CD8-positive, alpha-beta memory T cell (primary cell): ENCODE data around the gene ATP5F1D. TPM values are rescaled to one million over a fixed set of nuclear protein-coding genes. Genes with fewer than 3 reads are reported as not detected.

ENCODE experiments used
- CTCF ChIA-PET: fragments of 350-600 bp; sonication (Branson Sonifier 250); formaldehyde crosslinking; loops from one replicate; lab custom pipeline; 2021; ENCODE audit warnings: antibody characterized with exemption; lab: Charles Lee
- POLR2A ChIA-PET: fragments of 350-600 bp; sonication (Branson Sonifier 250); formaldehyde crosslinking; loops from one replicate; lab custom pipeline; 2021; ENCODE audit warnings: antibody characterized with exemption; lab: Charles Lee
- DNase-seq, 5 donors: peaks; one replicate each; pipeline versions ENCODE4 v3.0.0 to v3.0.0-alpha.2; 2020 to 2022; ENCODE audit warnings: mixed read lengths in 1 of 5
- H3K27ac ChIP-seq: one replicate; pipeline ENCODE4 v1.7.0; 2013; ENCODE audit warnings: low read depth, mild to moderate bottlenecking, low read length, moderate library complexity
- H3K27me3 ChIP-seq: 2 replicates; pipeline ENCODE4 v1.7.0; 2013; ENCODE audit warnings: low read length, mild to moderate bottlenecking; ENCODE audit not compliant: insufficient read depth, poor library complexity, severe bottlenecking
- H3K36me3 ChIP-seq: 2 replicates; pipeline ENCODE4 v1.7.0; 2013; ENCODE audit warnings: mild to moderate bottlenecking, low read length, moderate library complexity; ENCODE audit not compliant: insufficient read depth
- H3K4me1 ChIP-seq: 2 replicates; pipeline ENCODE4 v1.7.0; 2013; ENCODE audit warnings: mild to moderate bottlenecking, low read length, moderate library complexity; ENCODE audit not compliant: insufficient read depth
- H3K4me3 ChIP-seq: 2 replicates; pipeline ENCODE4 v1.7.0; 2013; ENCODE audit warnings: mild to moderate bottlenecking, low read length
- H3K9me3 ChIP-seq: 2 replicates; pipeline ENCODE4 v1.7.0; 2013; ENCODE audit warnings: mild to moderate bottlenecking, low read length
- H3K27ac Mint-ChIP-seq, 8 donors: one replicate each; pipeline ENCODE4 v1.8.0; 2020 to 2021; ENCODE audit warnings: mixed read lengths in 8 of 8, mild to moderate bottlenecking in 6 of 8, inconsistent platforms in 3 of 8, moderate library complexity in 3 of 8
- H3K27me3 Mint-ChIP-seq, 2 donors: one replicate each; pipeline ENCODE4 v1.8.0; 2020 to 2021; ENCODE audit warnings: mixed read lengths in 2 of 2, mild to moderate bottlenecking in 1 of 2, moderate library complexity in 1 of 2
- H3K36me3 Mint-ChIP-seq, 3 donors: one replicate each; pipeline ENCODE4 v1.8.0; 2020 to 2021; ENCODE audit warnings: mixed read lengths in 3 of 3, inconsistent platforms in 1 of 3, mild to moderate bottlenecking in 1 of 3
- H3K4me1 Mint-ChIP-seq, 3 donors: one replicate each; pipeline ENCODE4 v1.8.0; 2020 to 2021; ENCODE audit warnings: mixed read lengths in 3 of 3, inconsistent platforms in 1 of 3, mild to moderate bottlenecking in 1 of 3
- H3K4me3 Mint-ChIP-seq, 7 donors: one replicate each; pipeline ENCODE4 v1.8.0; 2020 to 2021; ENCODE audit warnings: mixed read lengths in 7 of 7, mild to moderate bottlenecking in 6 of 7, moderate library complexity in 4 of 7, inconsistent platforms in 2 of 7
- H3K9me3 Mint-ChIP-seq, 5 donors: one replicate each; pipeline ENCODE4 v1.8.0; 2020 to 2022; ENCODE audit warnings: mixed read lengths in 5 of 5, mild to moderate bottlenecking in 3 of 5, moderate library complexity in 2 of 5, inconsistent platforms in 1 of 5
- polyA plus RNA-seq: library from polyadenylated mRNA; unstranded; fragments of 300-500 nt; fragmentation: Illumina TruSeq; gene quantifications from one replicate; pipeline ENCODE4 v1.2.3, GENCODE V29; 2021
- total RNA-seq, 2 experiments: library from RNA; stranded (reverse); gene quantifications; one replicate each; pipeline ENCODE4 v1.2.3, GENCODE V29; 2021

Gene ATP5F1D
- total and polyA plus RNA-seq, 3 experiments from 2014 or later, result 179 to 271 (median 180) TPM

GRCh38 chr19:1227304-1228054, 14.1 kb upstream of the ATP5F1D start:
- H3K9me3 Mint-ChIP-seq, result no peaks in the 10 kb centered on the region
- H3K27ac Mint-ChIP-seq, result peak overlapping the region in 1 of 8 donors; percentile 29
- no peak for DNase-seq
- Histone ChIP-seq H3K27ac (no peak overlapping the region), H3K27me3 (no peaks in the 10 kb centered on the region), H3K36me3 (no peaks in the 10 kb centered on the region), H3K4me3 (no peak overlapping the region), H3K4me1 (no peaks in the 10 kb centered on the region), H3K9me3 (no peaks in the 10 kb centered on the region)
- peaks cover 0 to 7% (median 0%) of the 10 kb centered on the region in 3 donors for H3K36me3 Mint-ChIP-seq
- ChIA-PET CTCF (no interaction called here), POLR2A (interaction anchor here (0.6 to 0.7 kb wide), 2 partner anchors 18 to 509 kb away, joined by 3 read pairs; no protein-coding TSS in a partner anchor)
- H3K27me3 Mint-ChIP-seq, result no peaks in the 10 kb centered on the region
- peaks cover 0 to 3% (median 0%) of the 10 kb centered on the region in 3 donors for H3K4me1 Mint-ChIP-seq
- no peak overlapping the region for H3K4me3 Mint-ChIP-seq

GRCh38 chr19:1228161-1228957, 13.2 kb upstream of the ATP5F1D start:
- no peak overlapping the region for H3K4me3 ChIP-seq
- H3K27ac Mint-ChIP-seq, result no peak overlapping the region
- H3K4me3 Mint-ChIP-seq, result no peak overlapping the region
- no peaks in the 10 kb centered on the region for H3K27me3 ChIP-seq
- peaks cover 0 to 4% (median 0%) of the 10 kb centered on the region in 3 donors for H3K36me3 Mint-ChIP-seq
- H3K9me3 Mint-ChIP-seq, result no peaks in the 10 kb centered on the region
- H3K4me1 ChIP-seq, result no peaks in the 10 kb centered on the region
- H3K36me3 ChIP-seq, result no peaks in the 10 kb centered on the region
- no peaks in the 10 kb centered on the region for H3K27me3 Mint-ChIP-seq
- no peak for DNase-seq
- H3K27ac ChIP-seq, result no peak overlapping the region
- H3K4me1 Mint-ChIP-seq, result peaks cover 0 to 4% (median 0%) of the 10 kb centered on the region in 3 donors
- ChIA-PET CTCF (no interaction called here), POLR2A (interaction anchor here (0.6 to 0.7 kb wide), 2 partner anchors 17 to 510 kb away, joined by 3 read pairs; no protein-coding TSS in a partner anchor)
- no peaks in the 10 kb centered on the region for H3K9me3 ChIP-seq

- no peak overlapping the region for H3K4me3 Mint-ChIP-seq
- ChIA-PET POLR2A (no interaction called here), CTCF (no interaction called here)
- Histone ChIP-seq H3K27ac (no peak overlapping the region), H3K9me3 (no peaks in the 10 kb centered on the region), H3K4me1 (no peaks in the 10 kb centered on the region), H3K27me3 (no peaks in the 10 kb centered on the region), H3K36me3 (no peaks in the 10 kb centered on the region), H3K4me3 (no peak overlapping the region)
- no peaks in the 10 kb centered on the region for H3K27me3 Mint-ChIP-seq
- no peaks in the 10 kb centered on the region for H3K9me3 Mint-ChIP-seq
- H3K4me1 Mint-ChIP-seq, result peaks cover 0 to 4% (median 0%) of the 10 kb centered on the region in 3 donors
- peaks cover 0 to 4% (median 0%) of the 10 kb centered on the region in 3 donors for H3K36me3 Mint-ChIP-seq
- DNase-seq, result no peak
- H3K27ac Mint-ChIP-seq, result no peak overlapping the region
Observed at GRCh38 chr19:1229056-1229923, 12.3 kb upstream of the ATP5F1D start.

GRCh38 chr19:1229924-1230782, 11.4 kb upstream of the ATP5F1D start:
- Mint-ChIP-seq H3K36me3 (peaks cover 0 to 4% (median 0%) of the 10 kb centered on the region in 3 donors), H3K27ac (no peak overlapping the region), H3K4me3 (no peak overlapping the region), H3K27me3 (no peaks in the 10 kb centered on the region), H3K4me1 (peaks cover 0 to 4% (median 0%) of the 10 kb centered on the region in 3 donors), H3K9me3 (no peaks in the 10 kb centered on the region)
- Histone ChIP-seq H3K27me3 (no peaks in the 10 kb centered on the region), H3K9me3 (no peaks in the 10 kb centered on the region), H3K36me3 (no peaks in the 10 kb centered on the region), H3K4me3 (no peak overlapping the region), H3K4me1 (no peaks in the 10 kb centered on the region), H3K27ac (no peak overlapping the region)
- ChIA-PET POLR2A (no interaction called here), CTCF (no interaction called here)
- peak in 1 of 5 donors; percentile 46 for DNase-seq

- POLR2A ChIA-PET, result no interaction called here
- CTCF ChIA-PET, result no interaction called here
- no peak overlapping the region for H3K4me3 Mint-ChIP-seq
- no peak overlapping the region for H3K4me3 ChIP-seq
- peaks cover 0 to 4% (median 0%) of the 10 kb centered on the region in 3 donors for H3K36me3 Mint-ChIP-seq
- no peak for DNase-seq
- H3K27me3 ChIP-seq, result no peaks in the 10 kb centered on the region
- peaks cover 0 to 4% (median 0%) of the 10 kb centered on the region in 3 donors for H3K4me1 Mint-ChIP-seq
- peaks cover 0 to 1% of the 10 kb centered on the region in 2 donors for H3K27me3 Mint-ChIP-seq
- no peaks in the 10 kb centered on the region for H3K4me1 ChIP-seq
- H3K9me3 Mint-ChIP-seq, result no peaks in the 10 kb centered on the region
- no peaks in the 10 kb centered on the region for H3K36me3 ChIP-seq
- no peak overlapping the region for H3K27ac ChIP-seq
- no peak overlapping the region for H3K27ac Mint-ChIP-seq
- H3K9me3 ChIP-seq, result no peaks in the 10 kb centered on the region
Observed at GRCh38 chr19:1230783-1231489, 10.6 kb upstream of the ATP5F1D start.

GRCh38 chr19:1231729-1232637, 9.6 kb upstream of the ATP5F1D start:
- Mint-ChIP-seq H3K36me3 (peaks cover 0 to 4% (median 0%) of the 10 kb centered on the region in 3 donors), H3K4me3 (peak overlapping the region in 1 of 7 donors; percentile 68), H3K9me3 (no peaks in the 10 kb centered on the region), H3K27me3 (peaks cover 0 to 1% of the 10 kb centered on the region in 2 donors), H3K4me1 (peaks cover 0 to 4% (median 0%) of the 10 kb centered on the region in 3 donors), H3K27ac (peak overlapping the region in 5 of 8 donors; percentile 35 to 78 (median 55))
- no peak overlapping the region for H3K27ac ChIP-seq
- no peaks in the 10 kb centered on the region for H3K27me3 ChIP-seq
- ChIA-PET POLR2A (interaction anchor here (1.0 kb wide), 1 partner anchor 37 kb away, joined by 3 read pairs; the partner anchor contains the start of gene CIRBP), CTCF (interaction anchor here (0.9 to 1.2 kb wide), 2 partner anchors 34 to 118 kb away, joined by 3 to 4 read pairs; no protein-coding TSS in a partner anchor)
- H3K36me3 ChIP-seq, result no peaks in the 10 kb centered on the region
- no peaks in the 10 kb centered on the region for H3K4me1 ChIP-seq
- DNase-seq, result no peak
- no peaks in the 10 kb centered on the region for H3K9me3 ChIP-seq
- H3K4me3 ChIP-seq, result no peak overlapping the region
